DND-41 (cell line): ENCODE results near the gene NEDD4L.

ENCODE experiments used
- ATAC-seq: fragments of 200-7000 bp; cut with Tn5 transposase; 3 replicates; pipeline ENCODE4 v1.9.1; 2021; ENCODE audit warnings: low read depth; ENCODE audit not compliant: insufficient read depth
- DNase-seq: peaks from one replicate; pipeline ENCODE4 v3.0.0-alpha.2; 2020
- H2AFZ ChIP-seq: 2 replicates; pipeline ENCODE4 v1.6.0; 2012; ENCODE audit warnings: low read depth, low read length
- H3K27ac ChIP-seq: 2 replicates; pipeline ENCODE4 v1.5.1; 2012; ENCODE audit warnings: low read length, inconsistent platforms
- H3K27me3 ChIP-seq: fragments of 200-600 bp; sonication (generic); 2 replicates; pipeline ENCODE4 v1.6.0; 2012; ENCODE audit warnings: low read length, mild to moderate bottlenecking, inconsistent platforms; ENCODE audit not compliant: insufficient read depth, poor library complexity
- H3K36me3 ChIP-seq: 2 replicates; pipeline ENCODE4 v1.5.1; 2012; ENCODE audit warnings: low read length, inconsistent platforms; ENCODE audit not compliant: insufficient read depth
- H3K4me1 ChIP-seq: 2 replicates; pipeline ENCODE4 v1.5.1; 2012; ENCODE audit warnings: mild to moderate bottlenecking, low read length; ENCODE audit not compliant: insufficient read depth
- H3K4me2 ChIP-seq: 2 replicates; pipeline ENCODE4 v1.6.0; 2012; ENCODE audit warnings: mild to moderate bottlenecking, moderate library complexity, low read length, inconsistent platforms; ENCODE audit not compliant: insufficient read depth
- H3K4me3 ChIP-seq, 2 experiments: fragments of 200-600 bp in 1 of 2; shearing (Covaris generic) in 1 of 2; 2 replicates each; pipeline ENCODE4 v1.5.1; 2012 to 2016; ENCODE audit warnings: inconsistent platforms in 2 of 2, low read length in 2 of 2, mild to moderate bottlenecking in 2 of 2, low read depth in 1 of 2, moderate library complexity in 1 of 2
- H3K79me2 ChIP-seq: 2 replicates; pipeline ENCODE4 v1.6.0; 2012; ENCODE audit warnings: low read length, inconsistent platforms; ENCODE audit not compliant: insufficient read depth
- H3K9ac ChIP-seq: 2 replicates; pipeline ENCODE4 v1.6.0; 2012; ENCODE audit warnings: low read depth, mild to moderate bottlenecking, inconsistent platforms, low read length, moderate library complexity
- H3K9me3 ChIP-seq: 2 replicates; pipeline ENCODE4 v1.5.1; 2012; ENCODE audit warnings: low read length, moderate library complexity, mild to moderate bottlenecking, inconsistent platforms; ENCODE audit not compliant: insufficient read depth, severe bottlenecking
- H4K20me1 ChIP-seq: 2 replicates; pipeline ENCODE4 v1.6.0; 2012; ENCODE audit warnings: low read length; ENCODE audit not compliant: insufficient read depth
- CTCF ChIP-seq: IDR thresholded peaks from 2 replicates; pipeline ENCODE4 v1.5.1; 2012; ENCODE audit warnings: borderline replicate concordance, low read length, moderate library complexity, mild to moderate bottlenecking; ENCODE audit not compliant: poor library complexity, severe bottlenecking; ENCODE audit errors: extremely low read depth
- EZH2 ChIP-seq: IDR thresholded peaks from 3 replicates; pipeline ENCODE4 v1.6.1; 2012; ENCODE audit warnings: borderline replicate concordance, low read depth, mild to moderate bottlenecking, moderate library complexity, low read length, inconsistent platforms; ENCODE audit not compliant: severe bottlenecking

The NEDD4L gene

GRCh38 chr18:58307441-58307840, 263.4 kb downstream of the NEDD4L start:
- Histone ChIP-seq H3K79me2 (no peaks in the 10 kb centered on the region), H3K27me3 (no peaks in the 10 kb centered on the region), H3K27ac (no peak overlapping the region), H2AFZ (no peak overlapping the region), H3K9me3 (peaks cover 5% of the 10 kb centered on the region), H3K4me3 (no peak overlapping the region), H3K9ac (no peak overlapping the region), H3K36me3 (no peaks in the 10 kb centered on the region), H4K20me1 (no peaks in the 10 kb centered on the region), H3K4me2 (no peak overlapping the region), H3K4me1 (no peaks in the 10 kb centered on the region)
- DNase-seq, result no peak
- TF ChIP-seq CTCF (no peak), EZH2 (no peak)
- no peak for ATAC-seq

DNA sequence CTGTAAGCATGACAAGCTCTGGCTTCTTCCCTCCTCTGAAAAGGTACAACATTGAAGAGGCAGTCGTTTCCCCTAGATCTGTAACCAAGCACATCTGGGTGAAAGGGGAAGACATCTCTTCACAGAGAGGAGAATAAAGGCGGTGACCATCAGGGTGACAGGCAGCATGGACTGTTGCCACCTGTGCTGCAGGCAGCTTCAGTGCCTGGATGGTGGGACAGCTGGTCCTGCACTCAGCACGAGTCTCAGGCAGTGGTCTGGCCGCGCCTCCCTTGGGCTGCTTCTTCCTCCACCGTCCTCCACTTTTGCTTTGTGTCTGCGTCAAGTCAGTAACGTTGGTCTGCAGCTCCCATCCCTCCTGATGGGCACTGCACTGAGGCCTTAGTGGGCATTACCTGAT, 264.4 kb downstream of the NEDD4L start:
- H3K79me2 ChIP-seq, result no peaks in the 10 kb centered on the region

GRCh38 chr18:58309099-58309498, 265.1 kb downstream of the NEDD4L start:
- TF ChIP-seq CTCF (no peak), EZH2 (no peak)
- no peaks in the 10 kb centered on the region for H4K20me1 ChIP-seq

More for the DNA sequence above, 264.4 kb downstream of the NEDD4L start:
- Histone ChIP-seq H3K27ac (no peak overlapping the region), H3K4me2 (no peak overlapping the region), H3K4me1 (no peaks in the 10 kb centered on the region), H3K9me3 (peaks cover 5% of the 10 kb centered on the region), H2AFZ (no peak overlapping the region), H4K20me1 (no peaks in the 10 kb centered on the region), H3K9ac (no peak overlapping the region), H3K36me3 (no peaks in the 10 kb centered on the region), H3K27me3 (no peaks in the 10 kb centered on the region), H3K4me3 (no peak overlapping the region)
- TF ChIP-seq CTCF, result no peak
- TF ChIP-seq EZH2, result no peak
- no peak for DNase-seq
- ATAC-seq, result no peak

GRCh38 chr18:58309610-58310239, 265.7 kb downstream of the NEDD4L start:
- ATAC-seq, result no peak
- TF ChIP-seq EZH2 (no peak), CTCF (no peak)
- Histone ChIP-seq H4K20me1 (no peaks in the 10 kb centered on the region), H3K4me3 (no peak overlapping the region), H3K9ac (no peak overlapping the region), H2AFZ (no peak overlapping the region), H3K79me2 (no peaks in the 10 kb centered on the region), H3K36me3 (no peaks in the 10 kb centered on the region), H3K9me3 (peaks cover 5% of the 10 kb centered on the region), H3K4me2 (no peak overlapping the region), H3K27ac (no peak overlapping the region), H3K4me1 (no peaks in the 10 kb centered on the region), H3K27me3 (no peaks in the 10 kb centered on the region)
- DNase-seq, result no peak

More at GRCh38 chr18:58309099-58309498, 265.1 kb downstream of the NEDD4L start:
- no peak for DNase-seq
- Histone ChIP-seq H3K27ac (no peak overlapping the region), H3K27me3 (no peaks in the 10 kb centered on the region), H3K4me2 (no peak overlapping the region), H3K36me3 (no peaks in the 10 kb centered on the region), H3K9ac (no peak overlapping the region), H3K4me3 (no peak overlapping the region), H2AFZ (no peak overlapping the region), H3K79me2 (no peaks in the 10 kb centered on the region), H3K9me3 (peaks cover 5% of the 10 kb centered on the region), H3K4me1 (no peaks in the 10 kb centered on the region)
- ATAC-seq, result no peak
